Measurements from ENCODE around the gene C11orf87. TPM values are rescaled to one million over a fixed set of nuclear protein-coding genes. Genes with fewer than 3 reads are reported as not detected.

Gene C11orf87
- total and polyA plus RNA-seq, 2 of the 8 experiments (the other 6 are each of a cell fraction or from before 2014, with no cell fraction given): 0.22 to 0.32 TPM

- Histone ChIP-seq H2AFZ (ENCODE audit: low read length) (no peak overlapping the region), H3K4me3 (ENCODE audit: extremely low read depth in 1 of 4, insufficient read depth in 2 of 4, low read depth in 3 of 4, low read length in 4 of 4) (no peak overlapping the region), H3K36me3 (ENCODE audit: control insufficient read depth in 2 of 4, insufficient read depth in 4 of 4, low read length in 3 of 4) (no peaks in the 10 kb centered on the region), H3K4ac (replicated peaks; ENCODE audit: insufficient read length, low read depth, low read length) (no peak overlapping the region), H2BK20ac (ENCODE audit: low read length) (no peak overlapping the region), H3K23ac (ENCODE audit: insufficient read length) (no peak overlapping the region), H3K79me2 (ENCODE audit: control insufficient read depth in 1 of 2, insufficient read depth in 2 of 2, low read length in 2 of 2) (no peaks in the 10 kb centered on the region), H3K4me1 (replicated peaks in 1 of 4; ENCODE audit: control insufficient read depth in 3 of 4, insufficient read depth in 4 of 4, low read length in 3 of 4) (no peaks in the 10 kb centered on the region), H2BK12ac (ENCODE audit: low read depth, low read length) (no peak overlapping the region), H3K18ac (ENCODE audit: extremely low read depth, low read length) (no peak overlapping the region), H2BK5ac (ENCODE audit: low read depth, low read length) (no peak overlapping the region), H3K14ac (ENCODE audit: insufficient read length) (no peak overlapping the region), H3K9ac (replicated peaks in 1 of 4; ENCODE audit: extremely low read depth in 1 of 4, low read depth in 3 of 4, low read length in 3 of 4) (no peak overlapping the region), H2BK120ac (replicated peaks; ENCODE audit: low read depth, low read length) (no peak overlapping the region), H4K5ac (ENCODE audit: insufficient read length, low read depth, low read length) (no peak overlapping the region), H3K56ac (replicated peaks; ENCODE audit: insufficient read length, low read depth, low read length) (no peak overlapping the region), H3K27me3 (replicated peaks in 1 of 4; ENCODE audit: control insufficient read depth in 3 of 4, extremely low read depth in 1 of 4, insufficient read depth in 3 of 4, low read length in 3 of 4) (no peaks in the 10 kb centered on the region), H4K20me1 (replicated peaks in 1 of 2; ENCODE audit: control insufficient read depth in 1 of 2, insufficient read depth in 2 of 2, low read length in 2 of 2) (no peaks in the 10 kb centered on the region), H2AK5ac (ENCODE audit: low read depth, low read length) (no peak overlapping the region), H3K23me2 (ENCODE audit: low read depth, low read length) (no peaks in the 10 kb centered on the region), H3K27ac (ENCODE audit: low read depth, low read length) (no peak overlapping the region), H3K79me1 (ENCODE audit: low read depth, low read length) (no peaks in the 10 kb centered on the region), H3K9me3 (ENCODE audit: insufficient read depth in 2 of 2, low read depth in 1 of 2, low read length in 1 of 2) (no peaks in the 10 kb centered on the region), H4K91ac (replicated peaks; ENCODE audit: insufficient read length, low read length) (no peak overlapping the region), H4K8ac (ENCODE audit: extremely low read depth, insufficient read depth, low read length) (no peak overlapping the region), H3K4me2 (ENCODE audit: insufficient read depth in 1 of 2, low read depth in 2 of 2, low read length in 2 of 2) (no peak overlapping the region), H2BK15ac (ENCODE audit: low read length) (no peak overlapping the region)
- FAIRE-seq (no peak), DNase-seq (ENCODE audit: low read depth in 1 of 2, low spot score in 2 of 2) (no peak)
- POLR2A ChIA-PET (ENCODE audit: partially characterized antibody): no interaction called here
- CTCF ChIA-PET (ENCODE audit: partially characterized antibody): no interaction called here
- TF ChIP-seq ATF2 (IDR thresholded peaks at IDR 0.05; ENCODE audit: low read length): no peak
- no peak for TF ChIP-seq BCL11A (IDR thresholded peaks at IDR 0.05; ENCODE audit: low read depth in 2 of 2, low read length in 2 of 2)
- TF ChIP-seq SP1 (IDR thresholded peaks at IDR 0.05; ENCODE audit: low read depth, low read length): no peak
- TF ChIP-seq CBX5 (IDR thresholded peaks at IDR 0.05; ENCODE audit: low read depth, low read length): no peak
- no peak for TF ChIP-seq SAP30 (IDR thresholded peaks at IDR 0.05; ENCODE audit: insufficient read depth, insufficient replicate concordance, low read length)
- no peak for TF ChIP-seq ATF3 (IDR thresholded peaks at IDR 0.05; ENCODE audit: insufficient read depth, low read depth, low read length)
- TF ChIP-seq SRF (IDR thresholded peaks at IDR 0.05; ENCODE audit: low read depth, low read length): no peak
- TF ChIP-seq EP300 (IDR thresholded peaks at IDR 0.05; ENCODE audit: borderline replicate concordance in 1 of 2, low read depth in 2 of 2, low read length in 2 of 2): no peak
These were observed 44.0 kb upstream of the C11orf87 start for GRCh38 chr11:109378034-109378433.

Data from H1 (cell line).